SIG-M5 treated with dmso at 0.1 percent for 504 hours (cell line): ENCODE results near the gene RAB5IF.
"Not testable (repeated sequence)": the region's sequence is repeated elsewhere in the genome, so short reads cannot be mapped to it uniquely, and the experiment has no call there.

Experiments used
- DNase-seq: peaks from one replicate; lab custom pipeline; 2025; ENCODE audit not compliant: unreplicated experiment; lab: John Stamatoyannopoulos, UW

The RAB5IF gene

GRCh38 chr20:36628076-36628475 lies 22.5 kb downstream of the RAB5IF start:
- no peak for DNase-seq

DNA sequence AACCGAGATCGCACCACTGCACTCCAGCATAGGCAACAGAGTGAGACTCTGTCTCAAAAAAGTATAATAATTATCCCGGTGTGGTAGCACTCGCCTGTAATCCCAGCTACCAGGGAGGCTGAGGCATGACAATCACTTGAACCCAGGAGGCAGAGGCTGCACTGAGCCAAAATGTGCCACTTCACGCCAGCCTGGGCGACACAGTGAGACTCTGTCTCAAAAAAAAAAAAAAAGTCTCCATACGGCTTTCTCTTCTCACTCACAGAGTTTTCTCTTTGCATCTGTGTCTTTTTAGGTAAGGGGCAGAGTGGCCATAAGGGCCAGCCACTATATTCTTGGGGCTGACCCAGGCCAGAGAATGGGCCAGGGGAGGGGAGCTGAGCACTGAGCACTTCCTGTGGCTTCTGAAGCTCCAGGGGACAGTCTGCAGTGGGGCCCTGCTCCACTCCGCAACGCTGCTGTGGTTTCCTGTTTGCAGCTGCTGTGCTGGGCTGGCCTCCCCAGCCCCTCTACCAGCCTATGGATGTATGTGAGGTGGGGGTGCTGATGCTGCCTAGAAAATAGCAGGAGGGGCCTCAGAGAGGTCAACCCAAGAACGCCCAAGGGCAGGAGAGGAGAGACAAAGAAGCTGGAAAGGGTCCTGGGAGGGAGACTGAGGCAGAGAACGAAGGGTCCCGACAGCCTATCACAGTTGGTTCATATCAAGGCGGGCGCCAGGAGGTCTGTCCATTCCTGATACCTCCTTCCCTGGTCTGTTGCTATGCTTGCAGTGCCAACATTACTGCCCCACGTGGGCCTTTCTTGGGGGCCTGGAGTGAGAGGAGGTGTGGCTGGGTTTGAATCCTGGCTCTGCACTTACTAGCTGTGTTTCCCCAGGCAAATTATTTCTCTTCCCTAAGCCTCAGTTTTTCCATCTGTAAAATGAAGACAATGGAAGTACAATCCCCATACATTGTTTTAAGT lies 24.4 kb downstream of the RAB5IF start:
- peak; percentile 31 for DNase-seq

GRCh38 chr20:36631646-36632045 lies 26.1 kb downstream of the RAB5IF start:
- DNase-seq = no peak

GRCh38 chr20:36632147-36632486 lies 26.5 kb downstream of the RAB5IF start:
- DNase-seq = no peak

GRCh38 chr20:36632487-36633284 lies 27.1 kb downstream of the RAB5IF start:
- no peak for DNase-seq

GRCh38 chr20:36633285-36633772 lies 27.8 kb downstream of the RAB5IF start:
- no peak for DNase-seq

DNA sequence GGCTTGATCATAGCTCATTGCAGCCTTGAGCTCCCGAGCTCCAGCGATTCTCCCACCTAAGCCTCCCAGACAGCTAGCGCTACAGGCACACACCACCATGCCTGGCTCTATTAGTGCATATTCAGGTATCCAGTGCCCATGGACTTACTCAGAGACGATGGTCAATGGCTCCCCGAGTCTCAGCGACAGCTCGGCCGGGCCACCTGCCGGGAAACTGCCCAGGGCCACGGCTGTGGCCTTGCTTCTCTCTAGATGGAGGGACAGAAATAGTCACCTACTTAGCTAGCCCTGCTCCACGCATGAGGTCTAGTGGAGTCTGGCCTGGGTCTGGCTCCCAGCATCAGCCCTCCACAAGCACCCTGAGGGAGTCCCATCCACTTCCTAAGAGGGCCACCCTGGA lies 28.8 kb downstream of the RAB5IF start:
- no peak for DNase-seq

GRCh38 chr20:36638876-36639400 lies 33.4 kb downstream of the RAB5IF start:
- DNase-seq = not testable (repeated sequence)

- no peak for DNase-seq
Measured at GRCh38 chr20:36641506-36641843, 35.9 kb downstream of the RAB5IF start.

DNA sequence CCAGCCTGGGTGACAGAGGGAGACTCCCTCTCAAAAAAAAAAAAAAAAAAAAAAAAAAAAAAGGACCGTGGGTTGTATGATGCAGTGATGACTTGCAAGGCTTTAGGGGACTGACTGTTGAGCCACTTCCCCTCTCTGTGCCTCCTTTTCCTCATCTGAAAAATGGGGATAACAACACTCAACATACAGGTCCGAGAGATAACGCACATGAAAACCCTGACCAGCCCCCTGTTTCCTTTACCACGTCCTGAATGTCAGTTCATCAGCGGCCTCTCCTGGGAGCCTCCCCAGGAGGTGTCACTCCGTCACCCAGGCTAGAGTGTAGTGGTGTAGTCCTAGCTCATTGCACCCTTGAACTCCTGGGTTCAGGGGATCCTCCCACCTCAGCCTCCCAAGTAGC lies 36.6 kb downstream of the RAB5IF start:
- no peak for DNase-seq

DNA sequence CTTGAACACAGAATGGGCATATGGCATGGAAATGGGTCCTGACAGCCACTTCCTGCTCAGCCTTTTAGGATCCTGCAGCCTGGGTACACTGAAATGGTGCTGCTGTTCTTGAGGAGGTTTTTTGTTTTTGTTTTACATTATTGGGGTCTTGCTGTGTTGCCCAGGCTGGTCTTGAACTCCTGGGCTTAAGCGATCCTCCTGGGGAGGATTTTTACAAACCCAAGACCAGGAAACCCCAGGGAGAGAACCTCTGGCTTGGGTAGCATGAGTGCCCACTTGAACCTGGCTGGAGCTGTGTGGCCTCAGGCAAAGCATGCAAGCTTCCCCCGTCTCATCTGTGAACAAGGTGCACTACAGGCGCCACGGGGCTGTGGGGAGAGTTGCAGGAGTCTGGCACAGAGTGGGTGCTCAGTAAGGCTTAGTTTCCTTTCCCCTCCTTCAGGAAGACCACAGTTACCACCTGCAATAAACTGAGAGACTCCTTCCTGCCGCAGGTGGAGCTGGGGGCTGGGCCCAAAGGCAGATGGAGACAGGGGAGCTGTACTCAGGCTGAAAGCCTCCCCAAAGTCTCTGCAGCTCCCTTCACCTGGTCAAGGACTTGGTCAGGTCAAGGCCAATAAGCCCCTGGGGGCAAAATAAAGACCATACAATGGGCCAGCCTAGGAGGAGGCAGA lies 38.6 kb downstream of the RAB5IF start:
- no peak for DNase-seq

DNA sequence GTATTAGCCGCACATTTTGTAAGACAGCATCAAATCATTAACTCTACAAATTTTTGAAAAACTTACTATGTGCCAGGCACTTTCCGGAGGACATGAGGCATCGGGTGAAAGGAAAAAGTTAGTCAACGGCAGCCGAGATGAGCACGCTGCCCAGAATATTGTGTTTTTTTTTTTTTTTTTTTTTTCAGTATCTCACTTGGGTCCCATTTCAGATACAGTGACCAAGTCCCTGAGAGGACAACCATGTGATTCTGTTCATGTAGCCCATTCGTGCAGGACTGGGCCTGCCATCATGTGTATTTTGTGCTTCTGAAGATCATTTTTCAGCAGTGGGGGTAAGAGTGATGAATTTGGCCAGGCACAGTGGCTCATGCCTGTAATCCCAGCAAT lies 39.1 kb downstream of the RAB5IF start:
- no peak for DNase-seq

- no peak for DNase-seq
Measured at GRCh38 chr20:36645353-36645752, 39.8 kb downstream of the RAB5IF start.

GRCh38 chr20:36645998-36646397 lies 40.4 kb downstream of the RAB5IF start, which contains the start of gene SLA2:
SLA2 (minus strand) TSS chr20:36646196; CDS start chr20:36641335, 4,861 bp downstream.
- peak; percentile 86 for DNase-seq

- no peak for DNase-seq
Measured at GRCh38 chr20:36646678-36647077, 41.1 kb downstream of the RAB5IF start.

DNA sequence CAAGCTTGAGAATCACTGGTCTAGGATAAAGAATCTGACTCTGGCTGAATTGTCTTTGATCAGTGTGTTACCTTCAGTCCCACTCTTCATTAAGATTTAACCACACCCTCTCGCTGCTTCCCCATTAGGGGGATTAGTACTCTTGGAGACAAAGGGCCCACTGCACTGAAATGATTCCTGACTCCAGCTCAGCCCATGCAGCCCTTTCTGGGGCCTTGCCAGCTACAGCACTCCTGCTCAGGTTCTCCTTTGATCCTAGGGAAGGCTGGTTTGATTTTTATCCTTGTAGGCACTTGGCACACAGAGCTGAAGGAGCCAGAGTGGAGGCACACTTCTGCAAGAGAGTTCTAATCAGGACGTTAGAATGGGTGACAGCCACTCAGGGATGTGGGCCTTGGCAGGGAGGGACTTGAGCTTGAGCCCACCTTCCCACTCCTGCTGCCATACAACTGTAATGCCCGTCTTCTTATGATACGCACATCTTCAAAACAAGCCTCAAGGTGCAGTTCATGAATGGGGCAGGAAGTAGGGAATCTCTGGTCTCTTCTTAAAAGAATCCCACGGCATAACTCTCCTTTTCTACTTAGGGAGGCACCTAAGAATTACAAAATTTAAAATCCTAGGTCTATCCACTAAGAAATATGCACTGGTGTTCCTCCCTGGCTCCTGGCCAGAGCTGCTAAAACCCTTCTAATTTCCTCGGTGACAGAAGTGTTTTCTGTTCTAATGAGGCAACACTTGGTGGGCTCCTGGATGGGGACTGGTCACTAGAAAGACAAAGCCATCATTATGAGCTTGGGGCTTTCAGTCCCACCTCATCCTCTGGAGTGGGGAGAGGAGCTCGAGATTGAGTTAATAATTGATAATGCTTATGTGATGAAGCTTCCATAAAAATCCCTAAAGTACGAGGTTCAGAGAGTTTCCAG lies 41.9 kb downstream of the RAB5IF start:
- DNase-seq = no peak

DNA sequence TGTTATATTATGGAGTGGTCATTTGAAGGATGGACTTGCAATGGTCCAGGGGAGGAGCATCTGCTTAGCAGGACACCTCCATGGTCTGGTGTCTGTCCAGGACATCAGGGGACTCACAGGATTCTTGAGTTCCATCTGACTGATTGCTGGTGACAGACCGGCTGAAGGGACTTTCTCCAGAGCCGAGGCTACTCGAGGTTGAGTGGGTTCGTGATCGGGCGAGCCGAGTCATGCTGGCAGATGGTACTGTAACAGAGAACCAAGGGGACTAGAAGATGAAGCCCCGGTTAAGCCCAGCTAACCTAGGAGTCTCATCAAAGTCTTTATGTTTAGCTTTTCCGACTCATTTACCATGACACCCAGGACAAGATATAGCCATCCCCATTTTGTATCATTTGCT lies 47.9 kb downstream of the RAB5IF start:
- DNase-seq = no peak

- no peak for DNase-seq
Measured at GRCh38 chr20:36654506-36654905, 48.9 kb downstream of the RAB5IF start.

DNA sequence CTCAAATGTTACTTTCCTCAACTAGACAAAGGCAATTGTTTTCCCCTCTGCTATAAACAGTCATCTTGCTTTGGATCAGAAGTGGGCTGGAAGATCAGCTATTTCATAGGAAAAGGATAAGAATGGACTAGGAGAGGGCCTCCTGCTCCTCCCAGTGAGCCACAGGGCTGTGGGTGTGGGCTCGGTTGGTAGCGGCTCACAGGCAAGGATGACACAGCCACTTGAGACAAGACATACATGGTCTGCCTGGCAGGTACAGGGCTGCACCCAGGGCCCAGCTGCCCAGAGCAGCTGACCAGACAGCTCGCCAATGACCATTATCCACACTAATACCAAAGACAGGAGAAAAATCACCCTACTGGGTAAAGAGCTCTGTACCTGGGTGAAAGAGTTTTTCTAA lies 49.4 kb downstream of the RAB5IF start:
- DNase-seq = no peak

GRCh38 chr20:36656733-36657132 lies 51.2 kb downstream of the RAB5IF start:
- DNase-seq = no peak
